Prostate gland (tissue), 2 donors: ENCODE results near the gene PRRT1B. TPM values are rescaled to one million over a fixed set of nuclear protein-coding genes. Genes with fewer than 3 reads are reported as not detected.

Experiments used
- DNase-seq: peaks from one replicate; pipeline ENCODE4 v3.0.0-alpha.2; 2019; ENCODE audit warnings: low spot score
- H3K27ac ChIP-seq, 2 donors: fragments of 200-600 bp; sonication (generic); 2 replicates each; pipeline ENCODE4 v1.5.1; 2017 to 2019
- H3K27me3 ChIP-seq: fragments of 200-600 bp; sonication (generic); replicated peaks from 2 replicates; pipeline ENCODE4 v1.5.1; 2019; ENCODE audit not compliant: insufficient read depth
- H3K36me3 ChIP-seq, 2 donors: fragments of 200-600 bp; sonication (generic); 1 replicate in 1 of 2; 2 replicates in 1 of 2; pipeline versions ENCODE4 v1.5.1 to v1.8.1; 2017 to 2019
- H3K4me1 ChIP-seq: fragments of 200-600 bp; sonication (generic); replicated peaks from 2 replicates; pipeline ENCODE4 v1.5.1; 2019
- H3K4me3 ChIP-seq, 2 donors: fragments of 200-600 bp; sonication (generic); 2 replicates each; pipeline ENCODE4 v1.5.1; 2017 to 2019
- H3K9me3 ChIP-seq: fragments of 200-600 bp; sonication (generic); 2 replicates; pipeline ENCODE4 v1.5.1; 2017
- CTCF ChIP-seq, 4 experiments: fragments of 200-600 bp in 2 of 4; fragments of 450-650 bp in 2 of 4; sonication (generic) in 2 of 4; IDR thresholded peaks; 1 replicate in 3 of 4; 2 replicates in 1 of 4; pipeline ENCODE4 v1.5.1; 2016 to 2019; ENCODE audit warnings: antibody characterized with exemption in 4 of 4, mild to moderate bottlenecking in 2 of 4, moderate library complexity in 2 of 4
- POLR2A ChIP-seq: fragments of 450-650 bp; IDR thresholded peaks from one replicate; pipeline ENCODE4 v1.6.1; 2016; ENCODE audit warnings: antibody characterized with exemption, mild to moderate bottlenecking
- POLR2AphosphoS5 ChIP-seq: sonication (generic); formaldehyde crosslinking; IDR thresholded peaks from one replicate; pipeline ENCODE4 v1.6.1; 2017; ENCODE audit warnings: antibody characterized with exemption
- WGBS: methylation state at CpG from one replicate; pipeline ENCODE4 v1.1.5; 2018; 5-methylcytosine and 5-hydroxymethylcytosine counted together
- intact Hi-C: fragments of 100-400 bp; cut with DNase I; formaldehyde crosslinking; loops from one replicate; pipeline ENCODE4 v1.14.2; 2022
- total RNA-seq, 2 donors: library from RNA; depleted of rRNA; stranded (reverse); fragments of >200 nt; gene quantifications; one replicate each; pipeline ENCODE4 v1.1.0, GENCODE V29; 2016

PRRT1B gene
- total RNA-seq, 2 donors from 2014 or later = 3.7 to 25.4 TPM

- no peak for DNase-seq
- TF ChIP-seq POLR2AphosphoS5 (no peak), POLR2A (no peak), CTCF (IDR thresholded peaks at IDR 0.05) (no peak)
- peaks cover 19 to 31% of the 10 kb centered on the region in 2 donors for H3K36me3 ChIP-seq
- H3K9me3 ChIP-seq = no peaks in the 10 kb centered on the region
- no peak overlapping the region for H3K4me3 ChIP-seq
- no peaks in the 10 kb centered on the region for H3K27me3 ChIP-seq
- WGBS = 95% methylated on average over 10 of the region's 10 CpGs
- no peaks in the 10 kb centered on the region for H3K4me1 ChIP-seq
- no peak overlapping the region for H3K27ac ChIP-seq
- intact Hi-C loops = no loop called here
These were observed 24.1 kb upstream of the PRRT1B start for GRCh38 chr9:131521203-131521602.

GRCh38 chr9:131521822-131522221 lies 23.5 kb upstream of the PRRT1B start:
- TF ChIP-seq POLR2A (no peak), CTCF (IDR thresholded peaks at IDR 0.05) (no peak)
- no peak for DNase-seq
- Histone ChIP-seq H3K27me3 (no peaks in the 10 kb centered on the region), H3K4me3 (no peak overlapping the region), H3K27ac (no peak overlapping the region), H3K36me3 (peaks cover 19 to 25% of the 10 kb centered on the region in 2 donors), H3K9me3 (no peaks in the 10 kb centered on the region), H3K4me1 (no peaks in the 10 kb centered on the region)
- intact Hi-C loops = no loop called here
- WGBS = 96% methylated on average over 13 of the region's 13 CpGs

- TF ChIP-seq POLR2A (no peak), CTCF (IDR thresholded peaks at IDR 0.05) (no peak), POLR2AphosphoS5 (no peak)
These were observed 22.9 kb upstream of the PRRT1B start for GRCh38 chr9:131522257-131523085.

GRCh38 chr9:131523086-131523388 lies 22.3 kb upstream of the PRRT1B start:
- Histone ChIP-seq H3K4me1 (no peaks in the 10 kb centered on the region), H3K36me3 (peaks cover 19 to 25% of the 10 kb centered on the region in 2 donors), H3K4me3 (no peak overlapping the region), H3K27me3 (no peaks in the 10 kb centered on the region), H3K27ac (no peak overlapping the region), H3K9me3 (no peaks in the 10 kb centered on the region)
- no peak for DNase-seq
- TF ChIP-seq CTCF (IDR thresholded peaks at IDR 0.05) = no peak
- no peak for TF ChIP-seq POLR2A
- no peak for TF ChIP-seq POLR2AphosphoS5
- WGBS = 87% methylated on average over 9 of the region's 9 CpGs
- intact Hi-C loops = no loop called here

More at GRCh38 chr9:131522257-131523085, 22.9 kb upstream of the PRRT1B start:
- no peak for DNase-seq
- Histone ChIP-seq H3K4me3 (no peak overlapping the region), H3K36me3 (peaks cover 19 to 25% of the 10 kb centered on the region in 2 donors), H3K9me3 (no peaks in the 10 kb centered on the region), H3K27me3 (no peaks in the 10 kb centered on the region), H3K4me1 (no peaks in the 10 kb centered on the region), H3K27ac (no peak overlapping the region)
- intact Hi-C loops = no loop called here
- 92% methylated on average over 29 of the region's 29 CpGs for WGBS
